ENCODE results near the gene RCSD1.

DNA sequence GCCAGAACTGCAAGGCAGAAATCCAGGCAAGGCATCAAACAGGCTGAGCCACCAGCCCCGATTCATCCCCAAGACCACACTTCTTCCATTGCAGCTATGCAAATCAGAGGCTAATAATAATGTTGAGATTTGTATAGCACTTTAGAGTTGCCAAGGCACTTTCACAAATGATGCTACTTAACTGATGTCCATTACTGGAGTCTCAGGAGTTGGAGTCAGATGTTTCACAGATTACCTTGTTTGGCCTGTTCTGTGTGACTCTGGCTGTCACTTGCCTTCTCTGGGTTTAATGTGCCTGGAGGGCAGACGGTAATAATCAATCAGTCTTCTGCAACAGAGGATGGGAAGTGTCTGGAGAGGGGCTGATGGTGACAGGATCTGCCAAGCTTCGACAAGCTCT is 51.0 kb downstream of the RCSD1 start:
- TF ChIP-seq, protein P1, sequence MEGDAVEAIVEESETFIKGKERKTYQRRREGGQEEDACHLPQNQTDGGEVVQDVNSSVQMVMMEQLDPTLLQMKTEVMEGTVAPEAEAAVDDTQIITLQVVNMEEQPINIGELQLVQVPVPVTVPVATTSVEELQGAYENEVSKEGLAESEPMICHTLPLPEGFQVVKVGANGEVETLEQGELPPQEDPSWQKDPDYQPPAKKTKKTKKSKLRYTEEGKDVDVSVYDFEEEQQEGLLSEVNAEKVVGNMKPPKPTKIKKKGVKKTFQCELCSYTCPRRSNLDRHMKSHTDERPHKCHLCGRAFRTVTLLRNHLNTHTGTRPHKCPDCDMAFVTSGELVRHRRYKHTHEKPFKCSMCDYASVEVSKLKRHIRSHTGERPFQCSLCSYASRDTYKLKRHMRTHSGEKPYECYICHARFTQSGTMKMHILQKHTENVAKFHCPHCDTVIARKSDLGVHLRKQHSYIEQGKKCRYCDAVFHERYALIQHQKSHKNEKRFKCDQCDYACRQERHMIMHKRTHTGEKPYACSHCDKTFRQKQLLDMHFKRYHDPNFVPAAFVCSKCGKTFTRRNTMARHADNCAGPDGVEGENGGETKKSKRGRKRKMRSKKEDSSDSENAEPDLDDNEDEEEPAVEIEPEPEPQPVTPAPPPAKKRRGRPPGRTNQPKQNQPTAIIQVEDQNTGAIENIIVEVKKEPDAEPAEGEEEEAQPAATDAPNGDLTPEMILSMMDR (IDR thresholded peaks at IDR 0.05) = no peak
- TF ChIP-seq, protein P2, sequence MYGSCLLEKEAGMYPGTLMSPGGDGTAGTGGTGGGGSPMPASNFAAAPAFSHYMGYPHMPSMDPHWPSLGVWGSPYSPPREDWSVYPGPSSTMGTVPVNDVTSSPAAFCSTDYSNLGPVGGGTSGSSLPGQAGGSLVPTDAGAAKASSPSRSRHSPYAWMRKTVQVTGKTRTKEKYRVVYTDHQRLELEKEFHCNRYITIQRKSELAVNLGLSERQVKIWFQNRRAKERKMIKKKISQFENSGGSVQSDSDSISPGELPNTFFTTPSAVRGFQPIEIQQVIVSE (CRISPR knock-in tag; IDR thresholded peaks at IDR 0.05; ENCODE audit: borderline replicate concordance) = no peak
- no peak for TF ChIP-seq NFE2L1 (CRISPR knock-in tag; IDR thresholded peaks at IDR 0.05)
- TF ChIP-seq SMAD4 (CRISPR knock-in tag; IDR thresholded peaks at IDR 0.05) = no peak
- no peak for TF ChIP-seq TCF7 (CRISPR knock-in tag; IDR thresholded peaks at IDR 0.05; ENCODE audit: low read depth)
- TF ChIP-seq ZNF121 (CRISPR knock-in tag; IDR thresholded peaks at IDR 0.05) = no peak
- TF ChIP-seq KAT7 (CRISPR knock-in tag; IDR thresholded peaks at IDR 0.05; ENCODE audit: borderline replicate concordance) = no peak
- no peak for TF ChIP-seq JUN (CRISPR knock-in tag; IDR thresholded peaks at IDR 0.05)
- TF ChIP-seq FOXJ3 (CRISPR knock-in tag; IDR thresholded peaks at IDR 0.05; ENCODE audit: borderline replicate concordance) = no peak
- TF ChIP-seq, protein P3, sequence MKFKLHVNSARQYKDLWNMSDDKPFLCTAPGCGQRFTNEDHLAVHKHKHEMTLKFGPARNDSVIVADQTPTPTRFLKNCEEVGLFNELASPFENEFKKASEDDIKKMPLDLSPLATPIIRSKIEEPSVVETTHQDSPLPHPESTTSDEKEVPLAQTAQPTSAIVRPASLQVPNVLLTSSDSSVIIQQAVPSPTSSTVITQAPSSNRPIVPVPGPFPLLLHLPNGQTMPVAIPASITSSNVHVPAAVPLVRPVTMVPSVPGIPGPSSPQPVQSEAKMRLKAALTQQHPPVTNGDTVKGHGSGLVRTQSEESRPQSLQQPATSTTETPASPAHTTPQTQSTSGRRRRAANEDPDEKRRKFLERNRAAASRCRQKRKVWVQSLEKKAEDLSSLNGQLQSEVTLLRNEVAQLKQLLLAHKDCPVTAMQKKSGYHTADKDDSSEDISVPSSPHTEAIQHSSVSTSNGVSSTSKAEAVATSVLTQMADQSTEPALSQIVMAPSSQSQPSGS (CRISPR knock-in tag; IDR thresholded peaks at IDR 0.05; ENCODE audit: borderline replicate concordance, low read depth) = no peak

Measured in WTC11 (cell line).